SK-N-SH (cell line): Measurements from ENCODE around the gene ZAP70. TPM values are rescaled to one million over a fixed set of nuclear protein-coding genes. Genes with fewer than 3 reads are reported as not detected.

Source experiments
- CTCF ChIA-PET: fragments of 300-600, 350-600 bp; formaldehyde crosslinking; extraction: SDS; loops from one replicate; lab custom pipeline; 2021; lab: Yijun Ruan, JAX
- POLR2A ChIA-PET: fragments of 350-600 bp; sonication (Branson Sonifier 250); formaldehyde crosslinking; extraction: SDS; loops from one replicate; lab custom pipeline; 2020; ENCODE audit warnings: antibody characterized with exemption, inconsistent platforms; lab: Yijun Ruan, JAX
- DNase-seq: peaks from one replicate; pipeline ENCODE4 v3.0.0; 2012
- H2AFZ ChIP-seq: fragments of 200-600 bp; sonication (generic); 2 replicates; pipeline ENCODE4 v1.8.1; 2016; ENCODE audit warnings: antibody characterized with exemption, mild to moderate bottlenecking, low read depth
- H3F3A ChIP-seq: fragments of 200-600 bp; sonication (generic); replicated peaks from 2 replicates; pipeline ENCODE3; 2016; ENCODE audit warnings: antibody characterized with exemption, mild to moderate bottlenecking; ENCODE audit not compliant: insufficient read depth
- H3K27ac ChIP-seq, 2 experiments: fragments of 200-500 bp in 1 of 2; fragments of 200-600 bp in 1 of 2; sonication (Bioruptor generic) in 1 of 2; sonication (generic), shearing (Covaris generic) in 1 of 2; 2 replicates each; pipeline versions ENCODE4 v1.5.1 to v1.6.1; 2014 to 2016; ENCODE audit warnings: low read depth in 2 of 2, inconsistent platforms in 1 of 2, low read length in 1 of 2, mild to moderate bottlenecking in 1 of 2, mixed read lengths in 1 of 2
- H3K27me3 ChIP-seq: fragments of 200-600 bp; sonication (generic), shearing (Covaris generic); 2 replicates; pipeline ENCODE4 v1.6.1; 2016; ENCODE audit warnings: mixed run types; ENCODE audit not compliant: insufficient read depth
- H3K36me3 ChIP-seq, 2 experiments: fragments of 200-500 bp in 1 of 2; fragments of 200-600 bp in 1 of 2; sonication (Bioruptor generic) in 1 of 2; sonication (generic) in 1 of 2; replicated peaks in 1 of 2; 2 replicates each; pipeline versions ENCODE3 to v1.5.1; 2014 to 2016; ENCODE audit warnings: low read length in 1 of 2, mild to moderate bottlenecking in 1 of 2; ENCODE audit not compliant: insufficient read depth in 2 of 2, control insufficient read depth in 1 of 2
- H3K4me1 ChIP-seq, 2 experiments: fragments of 200-500 bp in 1 of 2; fragments of 200-600 bp in 1 of 2; sonication (Bioruptor generic) in 1 of 2; sonication (generic), shearing (Covaris generic) in 1 of 2; 2 replicates each; pipeline versions ENCODE4 v1.5.1 to v1.6.1; 2014 to 2016; ENCODE audit warnings: low read depth in 1 of 2, low read length in 1 of 2, mixed run types in 1 of 2; ENCODE audit not compliant: insufficient read depth in 2 of 2, control insufficient read depth in 1 of 2
- H3K4me2 ChIP-seq: fragments of 200-600 bp; sonication (generic), shearing (Covaris generic); 2 replicates; pipeline ENCODE4 v1.6.1; 2017; ENCODE audit warnings: mixed run types
- H3K4me3 ChIP-seq, 2 experiments: fragments of 200-500 bp in 1 of 2; fragments of 200-600 bp in 1 of 2; sonication (Bioruptor generic) in 1 of 2; sonication (generic), shearing (Covaris generic) in 1 of 2; 2 replicates each; pipeline versions ENCODE4 v1.5.1 to v1.8.1; 2014 to 2016; ENCODE audit warnings: low read depth in 2 of 2, inconsistent platforms in 1 of 2, low read length in 1 of 2, mild to moderate bottlenecking in 1 of 2, mixed read lengths in 1 of 2, moderate library complexity in 1 of 2
- H3K79me2 ChIP-seq: fragments of 200-600 bp; sonication (generic); 2 replicates; pipeline ENCODE4 v1.8.1; 2017; ENCODE audit warnings: mild to moderate bottlenecking; ENCODE audit not compliant: insufficient read depth
- H3K9ac ChIP-seq: fragments of 200-600 bp; sonication (generic); 2 replicates; pipeline ENCODE4 v1.6.1; 2017; ENCODE audit warnings: mixed run types
- H3K9me2 ChIP-seq: fragments of 200-600 bp; sonication (generic); 2 replicates; pipeline ENCODE4 v1.6.1; 2017; ENCODE audit warnings: mixed run types
- H3K9me3 ChIP-seq: fragments of 200-600 bp; sonication (generic); 2 replicates; pipeline ENCODE4 v1.6.1; 2017; ENCODE audit warnings: mixed run types, mild to moderate bottlenecking, moderate library complexity
- H4K20me1 ChIP-seq: fragments of 200-600 bp; sonication (generic); 2 replicates; pipeline ENCODE4 v1.6.1; 2017; ENCODE audit warnings: mild to moderate bottlenecking, mixed run types; ENCODE audit not compliant: insufficient read depth
- CTCF ChIP-seq: fragments of 200-600 bp; sonication (generic); IDR thresholded peaks from 2 replicates; pipeline ENCODE4 v1.6.1; 2017; ENCODE audit warnings: antibody characterized with exemption, mild to moderate bottlenecking, moderate library complexity
- ELF1 ChIP-seq: IDR thresholded peaks from 2 replicates; pipeline ENCODE4 v1.4.0; 2012
- EP300 ChIP-seq, 2 experiments: IDR thresholded peaks; 2 replicates each; pipeline versions ENCODE4 v1.4.0 to v1.6.1; 2012; ENCODE audit warnings: borderline replicate concordance in 1 of 2, low read depth in 1 of 2, low read length in 1 of 2
- GATA2 ChIP-seq: sonication (generic); formaldehyde crosslinking; IDR thresholded peaks from 2 replicates; pipeline ENCODE4 v1.5.0; 2020; ENCODE audit warnings: mild to moderate bottlenecking, missing genetic modification reagents
- MAX ChIP-seq: IDR thresholded peaks from 2 replicates; pipeline ENCODE4 v1.4.0; 2012; ENCODE audit warnings: low read depth
- MEF2A ChIP-seq: IDR thresholded peaks from 2 replicates; pipeline ENCODE4 v1.4.0; 2012; ENCODE audit warnings: low read depth, borderline replicate concordance
- RCOR1 ChIP-seq: fragments of 150-350 bp; IDR thresholded peaks from 2 replicates; pipeline ENCODE4 v1.6.1; 2017; ENCODE audit warnings: antibody characterized with exemption, low read length
- RXRA ChIP-seq: IDR thresholded peaks from 2 replicates; pipeline ENCODE4 v1.4.0; 2012; ENCODE audit warnings: low read depth, mild to moderate bottlenecking, borderline replicate concordance
- SIN3A ChIP-seq: IDR thresholded peaks from 2 replicates; pipeline ENCODE4 v1.6.1; 2012; ENCODE audit warnings: low read depth, mild to moderate bottlenecking, low read length, moderate library complexity, borderline replicate concordance
- USF1 ChIP-seq: IDR thresholded peaks from 2 replicates; pipeline ENCODE4 v1.4.0; 2012; ENCODE audit warnings: low read depth, borderline replicate concordance
- WGBS: methylation state at CpG from one replicate; pipeline ENCODE4 v1.1.6; 2017; ENCODE audit warnings: low lambda C conversion rate; 5-methylcytosine and 5-hydroxymethylcytosine counted together
- polyA plus RNA-seq, 3 experiments: library from polyadenylated mRNA; depleted of rRNA; stranded (reverse); fragments of >200 nt; gene quantifications; 2 replicates each; pipeline ENCODE4 v1.2.3, GENCODE V29; 2012

The ZAP70 gene
- polyA plus RNA-seq, 1 of the 3 experiments (the other 2 are of a cell fraction), result 0.05 TPM

GRCh38 chr2:97714084-97714949, 941 bp downstream of the ZAP70 start:
- Histone ChIP-seq H2AFZ (no peak overlapping the region), H3K4me2 (no peak overlapping the region), H3K9me2 (no peaks in the 10 kb centered on the region), H3K4me1 (peaks cover 0 to 5% of the 10 kb centered on the region in 2 experiments; a peak in 1 of 4 replicates), H3K36me3 (no peaks in the 10 kb centered on the region), H3F3A (no peaks in the 10 kb centered on the region), H3K27ac (no peak overlapping the region), H3K9me3 (no peaks in the 10 kb centered on the region), H3K9ac (no peak overlapping the region), H3K4me3 (no peak overlapping the region), H3K27me3 (no peaks in the 10 kb centered on the region), H4K20me1 (no peaks in the 10 kb centered on the region), H3K79me2 (no peaks in the 10 kb centered on the region)
- no peak for TF ChIP-seq EP300 (IDR thresholded peaks at IDR 0.05; ENCODE audit: borderline replicate concordance in 1 of 2, low read depth in 1 of 2, low read length in 1 of 2)
- no peak for DNase-seq
- ChIA-PET POLR2A (no interaction called here), CTCF (interaction anchor here (1.3 to 1.7 kb wide), 2 partner anchors 16 to 123 kb away, joined by 3 to 6 read pairs; no protein-coding TSS in a partner anchor)
- WGBS, result 78% methylated on average over 9 of the region's 17 CpGs

GRCh38 chr2:97714950-97715652, 1.7 kb downstream of the ZAP70 start:
- Histone ChIP-seq H3K79me2 (no peaks in the 10 kb centered on the region), H3K27me3 (no peaks in the 10 kb centered on the region), H3K4me3 (no peak overlapping the region), H3F3A (no peaks in the 10 kb centered on the region), H3K9ac (no peak overlapping the region), H3K36me3 (no peaks in the 10 kb centered on the region), H3K9me2 (no peaks in the 10 kb centered on the region), H3K9me3 (no peaks in the 10 kb centered on the region), H3K4me1 (peaks cover 0 to 5% of the 10 kb centered on the region in 2 experiments; a peak in 1 of 4 replicates), H3K4me2 (no peak overlapping the region), H3K27ac (no peak overlapping the region), H2AFZ (no peak overlapping the region), H4K20me1 (no peaks in the 10 kb centered on the region)
- WGBS, result 71% methylated on average over 8 of the region's 13 CpGs
- DNase-seq, result no peak
- no peak for TF ChIP-seq USF1
- no peak for TF ChIP-seq GATA2 (CRISPR knock-in tag)
- TF ChIP-seq RCOR1, result no peak
- TF ChIP-seq ELF1, result no peak
- no peak for TF ChIP-seq SIN3A
- no peak for TF ChIP-seq MAX
- no peak for TF ChIP-seq MEF2A
- no peak for TF ChIP-seq CTCF
- no peak for TF ChIP-seq RXRA
- CTCF ChIA-PET, result interaction anchor here (0.6 to 1.7 kb wide), 3 partner anchors 16 to 124 kb away, joined by 3 to 6 read pairs (median 3); no protein-coding TSS in a partner anchor
- POLR2A ChIA-PET, result no interaction called here
